Neural progenitor cell (in vitro differentiated cells): ENCODE results near the gene ADGRF5. TPM values are rescaled to one million over a fixed set of nuclear protein-coding genes. Genes with fewer than 3 reads are reported as not detected.

Experiments
- DNase-seq: peaks from one replicate; pipeline ENCODE4 v3.0.0-alpha.2; 2016; ENCODE audit warnings: low spot score
- H2AFZ ChIP-seq: fragments of 200-600 bp; sonication (generic); replicated peaks from 2 replicates; pipeline ENCODE4 v1.6.1; 2016; ENCODE audit warnings: antibody characterized with exemption
- H3F3A ChIP-seq: fragments of 200-600 bp; sonication (generic); 2 replicates; pipeline ENCODE4 v1.6.1; 2016; ENCODE audit warnings: antibody characterized with exemption, low read depth
- H3K27ac ChIP-seq: fragments of 200-600 bp; sonication (generic); 2 replicates; pipeline ENCODE4 v1.5.1; 2016; ENCODE audit warnings: mild to moderate bottlenecking
- H3K27me3 ChIP-seq: fragments of 200-600 bp; sonication (generic); 2 replicates; pipeline ENCODE4 v1.6.1; 2016; ENCODE audit warnings: mild to moderate bottlenecking, moderate library complexity
- H3K36me3 ChIP-seq: fragments of 200-600 bp; sonication (generic); 2 replicates; pipeline ENCODE4 v1.5.1; 2016
- H3K4me1 ChIP-seq: fragments of 200-600 bp; sonication (generic); 2 replicates; pipeline ENCODE4 v1.6.1; 2016; ENCODE audit warnings: mixed run types
- H3K4me2 ChIP-seq: fragments of 200-600 bp; sonication (generic); 2 replicates; pipeline ENCODE4 v1.6.1; 2016
- H3K4me3 ChIP-seq: fragments of 200-600 bp; sonication (generic); 2 replicates; pipeline ENCODE4 v1.5.1; 2016
- H3K79me2 ChIP-seq: fragments of 200-600 bp; sonication (generic); 2 replicates; pipeline ENCODE4 v1.6.1; 2016; ENCODE audit warnings: low read depth
- H3K9ac ChIP-seq: fragments of 200-600 bp; sonication (generic); 2 replicates; pipeline ENCODE4 v1.6.1; 2016
- H3K9me3 ChIP-seq: fragments of 200-600 bp; sonication (generic); 2 replicates; pipeline ENCODE4 v1.5.1; 2016; ENCODE audit warnings: low read depth
- H4K20me1 ChIP-seq: fragments of 200-600 bp; sonication (generic); 2 replicates; pipeline ENCODE4 v1.6.1; 2016; ENCODE audit warnings: low read depth
- H3K27ac Mint-ChIP-seq: 3 replicates; pipeline ENCODE4 v1.8.0; 2021; ENCODE audit warnings: mixed read lengths
- H3K27me3 Mint-ChIP-seq: 2 replicates; pipeline ENCODE4 v1.8.0; 2022; ENCODE audit warnings: low read depth, mild to moderate bottlenecking, inconsistent platforms, moderate library complexity, mixed read lengths; ENCODE audit not compliant: insufficient read depth
- H3K36me3 Mint-ChIP-seq: 3 replicates; pipeline ENCODE4 v1.8.0; 2021; ENCODE audit warnings: mixed read lengths
- H3K4me1 Mint-ChIP-seq: 3 replicates; pipeline ENCODE4 v1.8.0; 2021; ENCODE audit warnings: mixed read lengths
- H3K4me3 Mint-ChIP-seq: 3 replicates; pipeline ENCODE4 v1.8.0; 2021; ENCODE audit warnings: mild to moderate bottlenecking, moderate library complexity, mixed read lengths
- H3K9me3 Mint-ChIP-seq: 3 replicates; pipeline ENCODE4 v1.8.0; 2020; ENCODE audit warnings: mixed read lengths
- CTCF ChIP-seq: fragments of 200-600 bp; sonication (generic); IDR thresholded peaks from 2 replicates; pipeline ENCODE4 v1.5.1; 2017; ENCODE audit warnings: antibody characterized with exemption, mild to moderate bottlenecking
- EZH2 ChIP-seq: fragments of 200-600 bp; sonication (generic); IDR thresholded peaks from 2 replicates; pipeline ENCODE4 v1.6.1; 2017; ENCODE audit warnings: antibody characterized with exemption, mild to moderate bottlenecking, moderate library complexity
- EZH2phosphoT487 ChIP-seq: fragments of 200-600 bp; sonication (generic); IDR thresholded peaks from 2 replicates; pipeline ENCODE4 v1.6.1; 2017; ENCODE audit warnings: antibody characterized with exemption
- total RNA-seq: library from RNA; depleted of rRNA; stranded (reverse); fragments of >200 nt; gene quantifications from 2 replicates; pipeline ENCODE4 v1.2.3, GENCODE V29; 2015; ENCODE audit warnings: low replicate concordance

Gene ADGRF5
- total RNA-seq, 1 donor from 2014 or later: not detected

- TF ChIP-seq EZH2phosphoT487: no peak
Measured at GRCh38 chr6:46917002-46917545, 4.7 kb downstream of the ADGRF5 start.

DNA sequence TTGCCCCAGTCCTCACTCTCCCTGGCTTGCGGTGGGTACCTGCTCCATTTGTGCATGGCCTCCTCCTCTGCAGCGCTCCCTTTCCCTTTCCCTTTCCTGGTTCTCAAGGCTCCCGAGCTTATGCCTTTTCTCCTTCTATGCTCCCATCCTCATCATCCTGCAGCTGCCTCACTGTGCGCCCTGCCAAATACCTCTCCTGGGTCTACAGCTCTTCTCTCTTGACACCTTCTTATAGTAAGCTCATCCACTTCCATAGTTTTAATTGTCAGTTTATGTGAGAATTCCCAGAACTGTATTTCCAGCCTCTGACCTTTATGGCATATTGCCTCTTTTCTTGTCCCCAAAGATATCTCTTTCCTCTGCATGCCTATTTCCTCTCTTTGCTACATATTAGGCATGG, 5.9 kb downstream of the ADGRF5 start:
- no peaks in the 10 kb centered on the region for H3K36me3 Mint-ChIP-seq
- no peaks in the 10 kb centered on the region for H3K9me3 ChIP-seq
- no peaks in the 10 kb centered on the region for H3K36me3 ChIP-seq
- H3K4me3 Mint-ChIP-seq: no peak overlapping the region
- H3K9ac ChIP-seq: no peak overlapping the region
- H3K4me1 ChIP-seq: peaks cover 13% of the 10 kb centered on the region
- no peaks in the 10 kb centered on the region for H3K27me3 Mint-ChIP-seq
- no peak overlapping the region for H3K4me2 ChIP-seq
- H3K27ac Mint-ChIP-seq: no peak overlapping the region
- no peak overlapping the region for H3K4me3 ChIP-seq
- no peak for TF ChIP-seq EZH2phosphoT487
- no peak for TF ChIP-seq EZH2
- TF ChIP-seq CTCF: no peak
- H3F3A ChIP-seq: no peaks in the 10 kb centered on the region
- no peaks in the 10 kb centered on the region for H3K27me3 ChIP-seq
- H3K27ac ChIP-seq: no peak overlapping the region
- H4K20me1 ChIP-seq: no peaks in the 10 kb centered on the region
- no peak overlapping the region for H2AFZ ChIP-seq
- no peak for DNase-seq
- no peaks in the 10 kb centered on the region for H3K79me2 ChIP-seq
- H3K9me3 Mint-ChIP-seq: no peaks in the 10 kb centered on the region
- peaks cover 5% of the 10 kb centered on the region for H3K4me1 Mint-ChIP-seq

More at GRCh38 chr6:46917002-46917545, 4.7 kb downstream of the ADGRF5 start:
- Histone ChIP-seq H2AFZ (no peak overlapping the region), H3K9ac (no peak overlapping the region), H4K20me1 (no peaks in the 10 kb centered on the region), H3K27ac (no peak overlapping the region), H3K36me3 (no peaks in the 10 kb centered on the region), H3K4me1 (peaks cover 13% of the 10 kb centered on the region), H3K4me3 (no peak overlapping the region), H3K9me3 (no peaks in the 10 kb centered on the region), H3K27me3 (no peaks in the 10 kb centered on the region), H3K79me2 (no peaks in the 10 kb centered on the region), H3F3A (no peaks in the 10 kb centered on the region), H3K4me2 (no peak overlapping the region)
- no peaks in the 10 kb centered on the region for H3K36me3 Mint-ChIP-seq
- H3K27ac Mint-ChIP-seq: no peak overlapping the region
- H3K4me1 Mint-ChIP-seq: peaks cover 5% of the 10 kb centered on the region
- no peak overlapping the region for H3K4me3 Mint-ChIP-seq
- no peak for DNase-seq
- H3K27me3 Mint-ChIP-seq: no peaks in the 10 kb centered on the region
- no peaks in the 10 kb centered on the region for H3K9me3 Mint-ChIP-seq

DNA sequence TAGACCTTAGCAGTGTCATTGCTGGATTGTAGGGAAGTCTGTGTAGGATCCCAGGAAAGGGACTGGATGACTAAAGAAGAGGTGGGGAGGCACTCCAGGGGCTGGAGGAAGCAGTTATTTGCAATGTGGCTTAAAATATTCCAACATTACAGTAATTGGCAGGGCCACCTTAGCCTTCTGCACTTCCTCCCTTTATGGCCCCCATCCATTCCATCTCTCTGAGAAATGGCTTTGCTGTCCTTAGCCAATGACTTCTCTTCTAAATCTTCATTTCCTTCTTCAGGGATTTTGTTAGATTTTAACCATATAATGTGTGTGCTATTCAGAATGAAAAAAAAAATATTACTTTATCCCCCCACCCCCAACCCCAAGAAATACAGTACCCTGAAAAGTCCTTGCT, 6.4 kb downstream of the ADGRF5 start:
- Mint-ChIP-seq H3K27ac (no peak overlapping the region), H3K9me3 (no peaks in the 10 kb centered on the region), H3K36me3 (no peaks in the 10 kb centered on the region), H3K4me3 (no peak overlapping the region), H3K4me1 (peaks cover 5% of the 10 kb centered on the region), H3K27me3 (no peaks in the 10 kb centered on the region)
- H3K36me3 ChIP-seq: no peaks in the 10 kb centered on the region
- no peaks in the 10 kb centered on the region for H3F3A ChIP-seq
- H3K27ac ChIP-seq: no peak overlapping the region
- no peak overlapping the region for H2AFZ ChIP-seq
- peaks cover 13% of the 10 kb centered on the region for H3K4me1 ChIP-seq
- H4K20me1 ChIP-seq: no peaks in the 10 kb centered on the region
- no peaks in the 10 kb centered on the region for H3K27me3 ChIP-seq
- no peak overlapping the region for H3K9ac ChIP-seq
- H3K79me2 ChIP-seq: no peaks in the 10 kb centered on the region
- H3K9me3 ChIP-seq: no peaks in the 10 kb centered on the region
- H3K4me2 ChIP-seq: no peak overlapping the region
- no peak for TF ChIP-seq EZH2phosphoT487
- TF ChIP-seq CTCF: no peak
- no peak for TF ChIP-seq EZH2
- no peak overlapping the region for H3K4me3 ChIP-seq
- DNase-seq: no peak

DNA sequence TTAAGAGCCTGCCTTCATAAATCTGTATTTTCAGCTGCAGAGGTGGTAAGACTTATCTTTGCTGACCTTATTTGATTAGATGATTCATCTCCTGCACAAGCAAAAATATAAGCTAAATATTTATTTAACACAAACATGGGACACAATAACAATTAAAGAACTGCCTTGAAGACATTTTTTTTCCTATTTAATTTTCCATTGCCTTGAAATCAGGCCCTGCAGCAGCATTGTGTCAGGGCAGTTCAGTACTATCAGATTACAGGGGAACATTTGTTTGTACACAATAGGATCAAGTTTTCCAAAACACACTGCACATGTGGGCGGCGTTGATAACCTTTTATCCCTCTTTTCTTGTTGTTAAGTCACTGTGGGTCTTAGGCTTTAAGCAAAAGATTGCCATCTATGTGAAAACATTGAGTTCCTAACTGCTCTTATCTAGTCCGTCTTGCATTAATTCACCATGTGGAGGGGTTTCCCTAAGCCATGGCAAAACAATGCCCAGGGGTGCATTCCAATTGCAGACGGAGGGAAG, 7.4 kb downstream of the ADGRF5 start:
- no peak for TF ChIP-seq CTCF
- no peak for TF ChIP-seq EZH2
- peak; percentile 53 for TF ChIP-seq EZH2phosphoT487
- H2AFZ ChIP-seq: no peak overlapping the region
- Mint-ChIP-seq H3K4me3 (no peak overlapping the region), H3K27me3 (no peaks in the 10 kb centered on the region), H3K36me3 (no peaks in the 10 kb centered on the region), H3K9me3 (no peaks in the 10 kb centered on the region), H3K27ac (peak overlapping the region; percentile 61), H3K4me1 (peaks cover 5% of the 10 kb centered on the region)
- peak overlapping the region; percentile 51 for H3K4me2 ChIP-seq
- H3K4me1 ChIP-seq: peaks cover 13% of the 10 kb centered on the region
- H3K9ac ChIP-seq: no peak overlapping the region
- no peaks in the 10 kb centered on the region for H3K36me3 ChIP-seq
- no peak overlapping the region for H3K4me3 ChIP-seq
- no peaks in the 10 kb centered on the region for H3K79me2 ChIP-seq
- H3F3A ChIP-seq: no peaks in the 10 kb centered on the region
- no peaks in the 10 kb centered on the region for H4K20me1 ChIP-seq
- no peaks in the 10 kb centered on the region for H3K27me3 ChIP-seq
- no peak overlapping the region for H3K27ac ChIP-seq
- H3K9me3 ChIP-seq: no peaks in the 10 kb centered on the region
- peak; percentile 70 for DNase-seq
